ENCODE results near the gene VTI1A.
"Not testable (repeated sequence)": the region's sequence is repeated elsewhere in the genome, so short reads cannot be mapped to it uniquely, and the experiment has no call there.

Gene VTI1A

DNA sequence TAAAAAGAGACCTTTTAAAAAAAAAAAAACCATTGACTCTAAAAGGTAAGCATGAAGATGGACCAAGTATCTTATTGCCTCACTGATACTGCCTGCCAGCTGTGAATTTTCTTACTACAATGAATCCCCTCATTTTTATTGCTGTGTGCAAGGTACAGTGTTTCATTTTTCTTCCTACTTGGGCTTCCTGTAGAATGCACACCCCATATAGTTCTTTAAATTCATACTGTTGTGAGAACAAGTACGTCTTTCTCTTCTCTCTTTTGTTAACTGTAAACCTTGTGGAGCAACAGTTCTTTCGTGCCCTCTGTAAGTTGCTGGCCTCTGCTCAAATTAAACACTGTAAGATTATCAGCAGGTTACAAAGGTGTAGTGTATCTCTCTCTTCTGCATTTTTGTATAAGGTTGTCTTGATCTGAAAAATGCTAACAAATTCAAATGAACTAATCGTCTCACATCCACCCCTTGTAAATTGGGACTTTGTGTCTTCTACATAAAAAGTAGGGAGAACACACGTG, 105.6 kb downstream of the VTI1A start:
- no peak for DNase-seq

DNA sequence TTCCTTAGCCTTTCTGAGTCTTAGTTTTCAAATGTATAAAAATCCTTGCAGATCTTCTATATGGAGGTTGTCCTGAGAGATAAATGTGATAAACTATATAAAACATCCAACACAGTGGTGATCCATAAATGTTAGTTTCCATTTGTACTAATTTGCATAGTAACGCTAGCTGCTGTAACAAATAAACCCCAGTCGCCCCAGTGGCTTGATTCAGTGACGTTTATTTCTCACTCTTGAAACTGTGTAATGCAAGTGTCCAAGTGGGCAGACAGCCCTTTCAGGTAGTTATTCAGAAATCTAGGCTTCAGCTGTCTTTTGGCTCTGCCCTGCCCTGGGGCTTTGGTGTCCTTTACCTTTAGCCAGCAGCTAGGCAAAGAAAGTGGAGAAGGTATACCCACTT, 106.3 kb downstream of the VTI1A start:
- no peak for DNase-seq

DNA sequence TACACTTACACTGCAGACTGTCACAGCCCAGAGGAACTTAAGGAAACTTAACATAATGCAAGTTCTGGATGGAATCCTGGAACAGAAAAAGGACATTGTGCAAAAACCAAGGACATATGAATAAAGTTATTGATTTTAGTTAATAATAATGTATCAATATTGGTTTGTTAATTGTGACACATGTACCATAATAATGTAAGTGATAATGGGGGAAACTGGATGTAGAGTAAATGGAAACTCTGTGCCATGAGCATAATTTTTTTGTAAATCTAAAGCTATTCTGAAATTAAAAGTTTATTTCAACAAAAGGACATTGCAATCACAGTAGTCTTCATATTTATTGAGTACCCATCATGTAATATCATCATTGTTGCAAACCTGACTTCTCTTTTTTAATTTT, 107.2 kb downstream of the VTI1A start:
- DNase-seq, result no peak

DNA sequence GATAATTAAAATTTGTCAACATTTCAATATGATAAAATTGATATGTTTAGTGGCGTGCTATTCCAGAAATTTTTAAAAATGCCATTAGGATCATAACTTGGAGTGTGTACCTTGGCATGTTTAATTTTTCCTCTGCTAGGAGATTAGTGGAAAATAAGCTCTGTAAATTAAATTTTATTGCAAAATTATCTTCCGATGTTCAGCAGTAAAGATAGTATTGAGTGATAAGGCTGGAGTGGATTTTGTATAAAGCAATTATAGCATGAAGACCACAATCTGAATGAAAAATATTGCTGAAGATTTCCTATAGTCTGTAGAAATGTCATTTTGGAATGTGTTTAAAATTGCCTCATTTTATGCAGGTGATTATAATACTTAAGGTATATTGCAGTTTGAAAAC, 110.2 kb downstream of the VTI1A start:
- DNase-seq, result no peak

DNA sequence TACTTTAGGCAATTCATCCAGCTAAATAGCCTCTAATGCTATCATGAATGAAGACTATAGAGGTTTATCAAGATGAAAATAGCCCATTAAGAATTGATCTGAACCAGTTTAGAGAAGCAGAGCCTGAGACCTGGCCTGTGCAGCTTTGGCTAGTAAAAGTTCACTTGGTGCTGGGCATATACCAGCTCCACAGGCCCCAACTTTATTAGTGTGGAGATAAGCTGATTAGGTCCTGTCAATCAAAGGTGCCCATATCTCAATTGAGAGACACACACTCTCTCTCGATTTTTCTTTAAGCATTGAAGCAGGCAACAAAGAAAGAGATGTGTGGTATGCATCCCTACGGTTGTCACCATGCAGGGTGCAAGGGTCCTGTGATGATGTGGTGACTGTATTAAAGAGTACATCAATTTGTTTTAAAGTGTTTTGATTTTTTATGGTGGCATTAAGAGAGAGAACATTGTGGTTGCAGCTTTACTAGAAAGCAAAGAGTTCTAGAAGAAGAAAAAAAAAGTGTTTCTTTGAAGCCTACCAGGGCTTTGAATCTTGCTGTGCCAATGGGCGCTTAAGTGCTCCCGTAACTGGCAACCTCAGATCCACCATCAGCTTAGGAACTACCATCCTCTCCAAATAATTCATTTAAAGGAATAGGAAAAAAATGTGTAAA, 111.6 kb downstream of the VTI1A start:
- no peak for DNase-seq

DNA sequence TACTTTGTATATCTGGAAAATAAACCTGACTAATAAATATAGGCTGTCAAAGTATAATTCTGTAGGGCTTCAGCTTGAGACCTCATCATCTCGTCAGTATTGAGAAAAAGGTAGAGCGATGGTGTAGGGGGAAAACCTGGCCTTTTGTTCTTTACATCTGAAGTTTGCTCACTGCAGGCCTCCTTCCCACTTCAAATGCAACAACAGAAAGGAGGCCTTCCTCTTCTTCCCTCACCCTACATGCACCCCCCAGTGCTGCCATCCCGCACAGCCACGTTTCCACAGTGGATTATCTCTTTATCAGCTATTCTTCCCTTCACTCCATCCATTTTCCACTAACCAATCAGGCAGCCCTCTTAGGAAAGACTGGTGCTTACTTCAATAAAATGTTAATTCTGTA, 112.3 kb downstream of the VTI1A start:
- no peak for DNase-seq

DNA sequence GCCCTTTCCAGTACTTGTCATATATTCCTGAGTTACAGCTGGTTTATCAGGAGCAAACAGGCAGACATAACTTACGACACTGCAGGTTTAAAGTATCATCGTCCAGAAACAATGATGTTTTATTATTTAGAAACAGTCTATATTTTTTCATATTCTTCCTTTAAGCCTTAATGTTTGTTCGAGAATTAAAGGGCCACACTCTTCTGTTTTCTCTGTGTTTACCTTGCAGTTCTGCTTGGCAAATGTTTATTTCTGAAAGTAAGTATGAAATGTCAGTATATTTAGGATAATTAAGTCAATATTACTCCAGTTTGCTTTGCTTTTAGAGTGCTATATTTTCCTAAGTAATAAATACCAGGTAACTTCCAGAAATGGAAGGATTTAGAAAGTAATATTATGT, 115.1 kb downstream of the VTI1A start:
- no peak for DNase-seq

DNA sequence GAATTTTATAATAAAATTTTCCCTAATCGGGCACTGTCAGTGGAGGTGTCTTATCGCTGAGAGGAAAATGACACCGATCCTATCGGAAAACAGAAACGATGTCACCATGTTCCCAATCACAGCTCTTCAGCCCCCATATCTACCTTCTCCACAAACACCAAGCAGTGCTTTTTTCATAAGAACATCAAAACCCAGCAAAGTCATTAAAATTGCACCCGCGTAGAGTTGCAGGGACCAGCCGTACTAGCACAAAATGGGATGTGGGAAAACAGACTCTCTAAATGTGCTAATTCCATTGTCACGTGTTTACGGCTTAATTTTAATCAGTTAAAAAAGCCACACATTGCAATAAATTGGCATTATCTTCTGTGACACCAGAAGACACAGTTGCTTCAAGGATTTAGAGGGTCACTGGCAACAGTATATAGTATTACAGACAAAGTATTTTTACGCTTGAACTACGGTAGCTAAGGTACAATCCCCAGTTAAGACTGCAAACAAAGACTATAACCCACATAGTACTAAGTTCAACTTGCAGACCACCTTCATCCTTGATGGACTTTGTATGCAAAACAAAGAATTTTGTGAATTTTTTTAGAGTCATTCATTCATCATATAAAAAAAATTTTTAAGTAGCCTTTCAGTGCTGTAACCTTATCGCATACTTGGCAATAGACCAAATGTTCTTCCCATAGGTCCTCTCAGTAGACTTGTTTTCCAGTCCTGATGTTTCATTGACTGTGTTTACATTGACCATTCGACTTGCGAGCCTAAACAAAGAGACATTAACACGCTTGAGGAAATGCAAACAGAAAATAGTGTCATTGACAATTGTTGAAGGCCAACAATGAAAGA, 116.0 kb downstream of the VTI1A start:
- DNase-seq, result no peak

DNA sequence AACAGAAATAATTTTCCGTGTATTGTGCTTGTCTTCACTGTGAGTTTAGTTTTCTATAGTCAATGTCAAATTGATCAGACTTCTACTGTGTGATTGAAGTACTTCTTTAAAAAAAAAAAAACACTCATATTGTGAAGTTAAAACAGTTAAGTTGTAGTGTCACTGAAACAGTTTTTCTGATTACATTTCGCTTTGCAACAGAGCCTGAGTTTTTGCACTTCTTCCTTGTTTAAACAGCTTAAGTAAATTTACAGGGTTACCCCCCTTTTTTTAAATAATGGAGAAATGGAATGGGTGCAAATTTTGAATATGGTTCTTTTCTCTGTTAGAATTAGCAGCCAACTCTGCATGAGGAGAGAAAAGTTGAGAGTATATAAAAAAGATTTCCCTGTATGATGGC, 117.3 kb downstream of the VTI1A start:
- DNase-seq, result no peak

DNA sequence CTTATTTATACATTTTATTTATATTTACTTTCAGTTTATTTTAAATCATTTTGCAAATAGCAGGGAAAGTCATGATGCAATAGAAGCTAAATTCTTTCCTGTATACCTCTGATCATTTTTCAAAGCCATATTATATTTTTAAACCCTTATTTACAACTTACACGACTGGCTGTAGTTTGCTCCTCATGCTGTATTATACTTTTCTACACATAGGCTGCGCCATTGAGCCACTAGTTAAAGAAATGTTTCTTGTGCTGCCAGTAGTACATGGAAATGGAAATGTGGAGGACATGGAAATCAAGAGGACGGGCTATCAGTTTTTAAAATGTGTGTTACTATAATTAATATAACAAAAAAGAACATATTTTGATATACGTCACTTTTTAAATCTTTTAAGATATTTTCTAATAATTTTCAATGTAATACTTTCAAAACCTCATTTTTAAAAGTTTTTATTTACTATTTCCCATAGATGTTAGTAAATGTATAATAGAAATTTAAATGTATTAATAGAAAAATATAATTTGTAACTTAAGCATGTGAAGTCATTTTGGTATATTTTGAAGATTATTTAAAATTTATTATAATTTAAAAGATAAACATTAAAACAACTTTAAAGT, 118.5 kb downstream of the VTI1A start:
- DNase-seq, result peak; percentile 45

DNA sequence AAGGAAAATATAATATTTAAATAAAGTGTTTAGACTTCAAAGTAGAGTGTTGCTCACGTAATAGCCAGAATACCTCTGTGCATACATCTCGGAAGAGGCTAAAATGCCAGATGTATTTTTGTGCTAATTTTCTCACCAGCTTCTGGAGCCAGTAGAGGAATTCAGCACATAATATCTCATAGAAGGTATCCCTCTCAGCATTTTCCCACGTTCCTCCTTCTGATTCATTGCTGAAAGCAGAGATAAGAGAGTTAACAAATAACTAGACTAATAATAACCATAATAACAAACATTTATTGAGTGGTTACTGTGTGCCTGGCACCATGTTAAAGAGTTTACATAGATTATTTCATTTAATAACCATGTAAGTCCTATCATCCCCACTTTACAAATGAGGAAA, 123.6 kb downstream of the VTI1A start:
- no peak for DNase-seq

DNA sequence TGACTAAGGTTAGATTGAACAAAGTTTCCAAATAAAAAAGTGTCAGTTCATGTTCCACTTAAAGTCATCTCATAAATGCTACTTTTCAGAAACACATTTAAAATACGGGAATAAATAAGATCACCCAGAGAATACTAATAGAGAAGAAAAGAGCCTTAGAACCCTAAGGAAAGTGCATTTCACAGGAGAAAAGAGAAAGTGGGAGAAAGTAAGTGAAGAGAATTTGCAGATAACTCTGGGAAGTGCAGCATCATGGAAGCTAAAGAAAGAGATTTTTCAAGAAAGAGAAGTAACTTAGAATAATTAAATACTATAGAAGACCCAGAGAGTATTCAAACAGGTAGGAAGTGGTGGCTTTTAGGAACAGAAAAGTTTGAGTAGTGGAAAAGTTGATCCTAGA, 132.6 kb downstream of the VTI1A start:
- no peak for DNase-seq

DNA sequence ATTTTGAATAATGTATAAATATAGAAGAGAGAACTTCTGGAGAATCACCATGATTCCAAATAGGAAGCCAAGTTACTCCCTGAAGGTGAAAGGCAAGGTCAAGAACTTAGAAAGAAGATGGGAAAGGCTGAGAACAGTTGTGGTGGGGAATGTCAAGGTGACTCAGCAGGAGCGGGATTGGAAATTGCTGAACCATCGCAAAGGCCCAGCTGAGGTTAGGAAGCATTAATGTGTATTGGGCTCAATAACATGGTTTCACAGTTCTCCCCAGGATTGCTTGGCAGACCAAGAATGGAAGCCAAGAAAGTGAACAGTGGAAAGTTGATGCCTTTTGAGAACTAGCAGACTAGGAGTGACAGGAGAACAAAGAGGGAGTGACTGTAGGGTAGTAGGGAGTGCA, 133.3 kb downstream of the VTI1A start:
- no peak for DNase-seq

DNA sequence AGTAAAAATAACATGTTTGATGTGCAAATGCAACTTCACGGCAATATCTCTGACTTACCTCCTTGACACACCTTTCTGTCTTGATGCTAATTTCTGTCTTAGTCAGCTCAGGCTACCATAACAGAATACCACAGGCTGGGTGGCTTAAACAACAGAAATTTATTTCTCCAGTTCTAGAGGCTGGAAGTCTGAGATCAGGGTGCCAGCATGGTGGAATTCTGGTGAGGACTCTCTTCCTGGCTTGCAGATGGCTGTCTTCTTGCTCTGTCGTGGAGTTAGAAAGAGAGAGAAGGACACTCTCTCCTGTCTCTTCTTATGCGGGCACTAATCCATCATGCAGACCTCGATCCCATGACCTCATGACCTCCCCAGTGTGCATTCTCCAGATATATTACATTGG, 134.9 kb downstream of the VTI1A start:
- DNase-seq, result no peak

DNA sequence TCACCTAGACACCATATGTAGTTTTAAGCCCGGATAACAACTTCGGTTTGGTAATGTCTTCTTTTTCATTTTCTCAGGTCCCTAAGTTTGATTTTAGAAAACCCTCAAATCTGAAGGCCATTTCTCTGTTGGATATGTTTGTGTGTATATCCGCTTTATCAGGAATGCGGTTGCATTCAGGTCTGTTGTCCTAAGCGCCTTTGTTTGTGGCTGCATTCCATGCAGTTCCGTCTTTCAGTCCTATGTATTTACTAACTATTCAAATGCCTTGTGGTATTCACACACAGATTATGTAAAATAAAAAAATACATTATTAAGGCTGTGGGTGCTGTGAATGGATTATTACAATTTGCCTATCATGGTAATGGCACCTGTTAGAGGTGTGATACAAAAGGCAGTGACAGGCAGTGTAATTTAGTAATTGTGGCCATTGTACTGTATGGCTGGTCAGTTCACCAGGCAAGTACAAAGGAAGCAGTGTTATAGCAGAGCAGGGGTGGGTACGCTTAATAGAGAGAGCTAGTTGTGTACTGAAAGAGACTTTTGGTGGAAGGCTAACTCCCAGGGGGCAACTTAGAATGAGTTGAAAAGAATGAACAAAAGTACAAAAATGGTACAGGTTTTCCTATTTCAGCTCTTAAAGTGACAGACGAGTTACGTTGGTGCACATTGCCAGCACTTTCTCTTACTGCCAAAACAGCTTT, 136.4 kb downstream of the VTI1A start:
- DNase-seq, result no peak

DNA sequence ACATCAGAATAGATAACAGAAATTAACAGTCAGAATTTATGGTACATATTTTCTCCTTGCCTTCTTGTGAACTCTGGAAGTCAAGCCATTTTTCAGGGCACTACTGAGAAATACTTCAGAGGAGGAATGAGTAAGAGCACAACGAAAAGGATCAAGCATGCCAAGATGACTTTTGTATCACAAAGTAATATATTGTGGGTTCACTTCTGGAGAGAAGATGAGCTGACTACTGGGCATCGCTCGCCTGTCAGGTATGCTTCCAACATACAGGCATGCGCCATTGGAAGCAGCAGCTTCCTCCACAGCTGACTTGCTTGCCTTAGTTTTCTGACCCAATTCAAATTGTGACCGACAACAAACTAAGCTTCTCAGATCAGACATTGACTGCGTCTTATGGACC, 137.3 kb downstream of the VTI1A start:
- no peak for DNase-seq

DNA sequence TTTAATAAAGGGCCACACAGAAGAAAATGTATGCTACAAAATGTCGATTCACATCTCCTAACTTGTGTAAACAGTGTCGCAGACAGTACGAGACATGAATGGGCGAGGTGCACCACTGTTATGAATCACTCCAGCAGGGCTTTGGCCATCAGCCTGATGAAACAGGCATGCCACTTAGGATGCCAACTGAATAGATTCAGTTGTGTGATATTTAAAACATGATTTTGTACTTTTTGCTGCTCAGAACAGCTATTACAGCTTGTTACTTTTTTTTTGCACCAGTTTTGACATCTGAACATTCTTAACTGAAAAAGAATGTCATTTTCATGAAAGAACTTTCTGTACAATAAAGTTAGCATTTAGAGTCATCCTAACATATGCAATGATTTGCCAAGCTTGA, 138.1 kb downstream of the VTI1A start:
- no peak for DNase-seq

DNA sequence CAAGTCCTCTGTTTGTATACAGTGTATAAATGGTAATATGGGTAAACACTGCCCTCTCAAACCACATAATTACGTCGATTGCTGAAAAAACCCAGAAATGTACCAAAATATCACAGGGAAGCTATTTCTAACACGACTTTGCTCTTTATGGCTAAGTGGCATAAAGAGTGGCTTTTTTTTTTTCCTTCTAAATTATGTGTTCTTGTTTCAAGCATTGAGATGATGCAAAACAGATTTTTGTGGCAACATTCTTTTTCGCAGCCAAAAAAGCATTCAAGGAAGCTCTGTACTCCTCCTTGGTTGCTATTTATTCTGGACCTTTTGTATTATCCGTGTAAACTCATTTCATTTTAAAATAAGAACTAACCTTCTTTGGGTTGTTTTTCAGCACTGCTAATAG, 138.9 kb downstream of the VTI1A start:
- DNase-seq, result no peak

DNA sequence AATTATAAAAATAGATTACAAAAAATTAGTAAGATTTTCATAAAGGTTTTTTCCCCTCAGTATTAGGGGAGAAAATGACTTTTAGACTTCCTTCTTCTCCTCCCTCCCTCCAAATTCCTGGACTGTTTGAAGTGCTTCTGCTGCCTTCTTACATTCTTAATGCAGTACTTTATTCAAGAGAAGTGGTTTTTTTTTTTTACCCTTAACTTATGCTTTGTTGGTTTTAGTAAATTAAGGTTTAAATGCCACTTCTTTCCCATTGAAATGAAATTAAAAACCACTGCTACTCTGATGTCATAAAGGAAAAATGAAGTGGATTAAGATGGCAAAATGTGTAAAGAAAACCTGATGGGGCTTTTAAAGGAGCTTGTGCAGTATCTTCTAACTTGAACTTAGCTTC, 140.7 kb downstream of the VTI1A start:
- no peak for DNase-seq

DNA sequence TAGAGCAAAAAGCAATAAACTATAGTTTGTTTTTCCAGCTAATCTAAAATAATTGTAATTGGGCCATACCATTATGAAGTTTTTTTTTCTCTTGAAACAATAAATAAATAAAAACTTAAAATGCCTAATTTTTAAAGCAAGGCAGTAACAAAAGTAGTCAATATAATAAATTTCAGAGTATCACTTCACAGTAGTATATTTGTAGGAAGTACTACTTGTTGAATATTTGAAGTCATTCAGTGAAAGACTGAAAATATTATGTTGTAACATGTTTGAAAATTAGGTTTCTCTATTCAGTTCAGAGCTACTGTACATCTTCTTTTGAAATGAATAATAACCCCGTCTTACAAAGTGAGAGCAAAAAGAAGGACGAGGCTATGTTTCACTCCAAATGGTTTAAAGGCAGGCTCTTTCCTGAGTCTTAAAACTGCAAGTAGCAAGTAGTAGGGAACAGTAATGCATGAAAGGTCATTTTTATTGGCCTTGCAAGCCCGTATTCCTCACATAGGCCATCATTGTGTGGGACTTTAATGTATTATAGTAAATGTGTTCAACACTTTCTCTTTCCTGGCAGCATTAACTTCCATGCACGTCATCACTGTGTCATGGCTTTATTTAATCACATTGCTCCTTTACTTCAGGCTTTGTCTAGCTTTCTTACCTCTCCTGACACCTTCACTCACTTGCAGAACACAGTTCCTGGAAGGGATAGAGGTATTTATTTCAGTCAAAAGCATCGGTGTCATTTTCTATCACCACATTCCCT, 141.4 kb downstream of the VTI1A start:
- no peak for DNase-seq

DNA sequence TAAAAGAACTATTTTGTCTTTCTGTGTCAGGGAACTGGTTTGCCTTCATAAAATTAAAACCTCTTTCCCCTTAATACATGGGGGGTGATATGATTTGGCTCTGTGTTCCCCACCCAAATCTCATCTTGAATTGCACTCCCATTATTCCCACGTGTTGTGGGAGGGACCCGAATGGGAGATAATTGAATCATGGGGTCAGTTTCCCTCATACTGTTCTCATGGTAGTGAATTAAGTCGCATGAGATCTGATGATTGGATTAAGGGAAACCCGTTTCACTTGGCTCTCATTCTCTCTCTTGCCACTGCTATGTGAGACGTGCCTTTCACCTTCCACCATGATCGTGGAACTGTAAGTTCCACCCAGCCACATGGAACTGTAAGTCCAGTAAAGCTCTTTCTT, 142.1 kb downstream of the VTI1A start:
- DNase-seq, result no peak

DNA sequence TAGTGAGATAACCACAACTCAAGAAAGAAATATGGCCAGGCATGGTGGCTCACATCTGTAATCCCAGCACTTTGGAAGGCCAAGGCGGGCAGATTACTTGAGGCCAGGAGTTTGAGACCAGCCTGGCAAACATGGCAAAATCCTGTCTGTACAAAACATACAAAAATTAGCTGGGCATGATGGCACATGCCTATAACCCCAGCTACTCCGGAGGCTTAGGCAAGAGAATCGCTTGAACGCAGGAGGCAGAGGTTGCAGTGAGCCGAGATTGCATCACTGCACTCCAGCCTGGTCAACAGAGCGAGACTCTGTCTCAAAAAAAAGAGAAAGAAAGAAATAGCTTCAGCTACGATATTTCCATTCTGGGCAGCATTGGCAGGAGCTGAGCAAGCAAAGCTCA, 143.8 kb downstream of the VTI1A start:
- not testable (repeated sequence) for DNase-seq

DNA sequence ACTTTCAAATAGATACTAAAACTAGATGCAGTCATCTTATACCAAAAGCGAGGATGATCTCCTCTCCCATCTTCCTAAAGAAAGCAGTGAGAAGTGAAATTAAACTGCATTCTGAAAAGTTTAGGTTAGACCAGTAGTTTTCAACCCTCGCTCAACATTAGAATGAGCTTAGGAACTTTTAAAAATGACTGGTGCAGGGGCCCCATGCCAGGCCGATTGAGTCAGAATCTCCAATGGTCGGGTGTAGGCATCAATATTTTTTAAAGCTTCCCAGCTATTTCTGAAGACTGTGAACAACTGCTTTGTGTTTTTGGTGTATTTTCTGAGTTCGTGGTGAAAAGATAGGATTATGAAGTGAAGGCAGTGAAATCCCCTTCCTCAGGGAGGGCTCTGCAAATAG, 146.0 kb downstream of the VTI1A start:
- no peak for DNase-seq
